ENCODE results near the gene ADCY1.

Gene ADCY1

GRCh38 chr7:45626441-45627430, 52.6 kb downstream of the ADCY1 start:
- no peak for DNase-seq

GRCh38 chr7:45627691-45628456, 53.7 kb downstream of the ADCY1 start:
- DNase-seq: no peak

- no peak for DNase-seq
Observed at GRCh38 chr7:45631569-45631968, 57.4 kb downstream of the ADCY1 start.

GRCh38 chr7:45636733-45637132, 62.6 kb downstream of the ADCY1 start:
- DNase-seq: no peak

GRCh38 chr7:45638916-45639315, 64.7 kb downstream of the ADCY1 start:
- DNase-seq: no peak

GRCh38 chr7:45642044-45642443, 67.9 kb downstream of the ADCY1 start:
- DNase-seq: no peak

- no peak for DNase-seq
Observed at GRCh38 chr7:45643630-45644029, 69.5 kb downstream of the ADCY1 start.

- DNase-seq: no peak
Observed at GRCh38 chr7:45644237-45644636, 70.1 kb downstream of the ADCY1 start.

- DNase-seq: no peak
Observed at GRCh38 chr7:45645141-45645969, 71.2 kb downstream of the ADCY1 start.

GRCh38 chr7:45646207-45646821, 72.1 kb downstream of the ADCY1 start:
- DNase-seq: no peak

GRCh38 chr7:45646996-45647825, 73.0 kb downstream of the ADCY1 start:
- DNase-seq: no peak

- no peak for DNase-seq
Observed at GRCh38 chr7:45647967-45648670, 74.0 kb downstream of the ADCY1 start.

- DNase-seq: no peak
Observed at GRCh38 chr7:45648671-45648995, 74.5 kb downstream of the ADCY1 start.

GRCh38 chr7:45649560-45650346, 75.6 kb downstream of the ADCY1 start:
- no peak for DNase-seq

- no peak for DNase-seq
Observed at GRCh38 chr7:45650404-45651394, 76.5 kb downstream of the ADCY1 start.

GRCh38 chr7:45651540-45651939, 77.4 kb downstream of the ADCY1 start:
- no peak for DNase-seq

- DNase-seq: no peak
Observed at GRCh38 chr7:45652630-45653029, 78.5 kb downstream of the ADCY1 start.

GRCh38 chr7:45653209-45653907, 79.2 kb downstream of the ADCY1 start:
- no peak for DNase-seq

Data from CD4-positive, alpha-beta T cell treated with Interleukin-12 subunit alpha and Interleukin-12 subunit beta, for 1 hour (primary cell).